Kidney glomerular epithelial cell (primary cell): ENCODE measurements around the gene ZNF846.
"Not testable (repeated sequence)": the region's sequence is repeated elsewhere in the genome, so short reads cannot be mapped to it uniquely, and the experiment has no call there.

ENCODE experiments used
- DNase-seq: peaks from one replicate; lab custom pipeline; 2025; lab: John Stamatoyannopoulos, UW

ZNF846 gene

GRCh38 chr19:9784163-9784496 lies 15.6 kb upstream of the ZNF846 start:
- not testable (repeated sequence) for DNase-seq

- DNase-seq = no peak
These were observed 13.8 kb upstream of the ZNF846 start for GRCh38 chr19:9782338-9782737.

DNA sequence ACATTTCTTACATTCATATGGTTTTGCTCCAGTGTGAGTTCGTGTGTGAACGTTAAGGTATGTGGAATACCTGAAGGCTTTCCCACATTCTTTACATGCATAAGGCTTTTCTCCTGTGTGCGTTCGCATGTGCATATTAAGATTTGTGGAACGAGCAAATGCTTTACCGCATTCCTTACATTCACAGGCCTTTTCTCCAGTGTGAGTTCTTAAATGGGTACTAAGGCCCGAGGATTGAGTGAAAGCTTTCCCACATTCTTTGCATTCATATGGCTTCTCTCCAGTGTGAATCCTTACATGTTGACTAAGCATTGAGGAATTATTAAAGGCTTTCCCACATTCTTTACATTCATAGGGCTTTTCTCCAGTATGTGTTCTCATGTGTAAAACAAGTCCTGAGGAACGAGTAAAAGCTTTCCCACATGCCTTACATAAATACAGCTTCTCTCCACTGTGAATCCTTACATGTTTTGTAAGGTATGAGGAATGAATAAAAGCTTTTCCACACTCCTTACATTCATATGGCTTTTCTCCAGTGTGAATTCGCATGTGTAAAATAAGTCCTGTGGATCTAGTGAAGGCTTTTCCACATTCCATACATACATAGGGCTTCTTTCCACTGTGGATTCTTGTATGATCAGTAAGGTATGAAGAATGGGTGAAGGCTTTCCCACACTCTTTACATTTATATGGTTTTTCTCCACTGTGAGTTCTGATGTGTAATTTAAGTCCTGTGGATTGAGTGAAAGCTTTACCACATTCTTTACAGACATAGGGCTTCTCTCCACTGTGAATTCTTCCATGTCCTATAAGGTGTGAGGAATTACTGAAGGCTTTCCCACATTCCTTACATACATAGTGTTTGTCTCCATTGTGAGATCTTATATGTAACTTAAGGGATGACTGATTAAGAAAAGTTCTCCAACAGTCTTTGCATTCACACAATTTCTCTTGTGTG lies 10.7 kb downstream of the ZNF846 start:
- no peak for DNase-seq

DNA sequence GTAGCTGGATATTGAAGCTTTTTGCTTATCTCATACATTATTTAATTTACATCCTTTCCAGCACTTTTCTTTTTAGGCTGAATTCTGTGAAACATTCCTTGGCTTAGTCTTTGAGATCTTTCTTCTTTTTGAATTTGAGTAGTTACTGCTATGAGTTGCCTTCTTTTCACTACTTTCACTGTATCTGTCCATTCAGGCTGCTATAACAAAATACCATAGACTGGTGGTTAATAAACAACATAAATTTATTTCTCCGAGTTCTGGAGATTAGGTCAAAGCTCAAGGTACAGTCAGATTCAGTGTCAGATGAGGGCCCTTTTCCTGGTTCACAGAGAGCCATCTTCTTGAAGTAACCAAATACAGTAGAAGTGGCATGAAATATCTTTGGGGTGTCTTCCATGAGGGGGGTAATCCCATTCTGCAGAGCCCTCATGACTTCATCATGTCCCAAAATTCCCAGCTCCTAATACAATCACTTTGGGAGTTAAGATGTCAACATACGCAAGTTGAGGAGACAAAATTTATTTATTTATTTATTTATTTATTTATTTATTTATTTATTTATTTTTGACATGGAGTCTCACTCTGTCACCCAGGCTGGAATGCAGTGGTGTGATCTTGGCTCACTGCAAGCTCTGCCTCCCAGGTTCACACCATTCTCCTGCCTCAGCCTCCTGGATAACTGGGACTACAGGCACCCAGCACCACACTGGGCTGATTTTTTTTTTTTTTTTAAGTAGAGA lies 15.7 kb downstream of the ZNF846 start:
- no peak for DNase-seq

DNA sequence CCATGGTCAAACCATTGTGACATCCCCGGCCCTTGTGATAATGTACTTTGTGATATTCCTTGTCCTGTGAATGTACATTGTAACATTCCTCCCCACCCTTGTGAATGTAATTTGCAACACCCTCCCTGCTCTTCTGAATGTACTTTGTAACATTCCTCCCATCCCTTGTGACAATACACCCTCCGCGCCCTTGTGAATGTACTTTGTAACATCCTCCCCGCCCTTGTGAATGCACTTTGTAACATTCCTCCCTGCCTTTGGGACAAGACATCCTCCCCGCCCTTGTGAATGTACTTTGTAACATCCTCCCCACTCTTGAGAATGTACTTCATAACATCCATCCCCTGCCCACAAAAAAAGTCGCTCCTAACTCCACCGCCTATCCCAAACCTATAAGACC lies 17.1 kb downstream of the ZNF846 start:
- DNase-seq = no peak

DNA sequence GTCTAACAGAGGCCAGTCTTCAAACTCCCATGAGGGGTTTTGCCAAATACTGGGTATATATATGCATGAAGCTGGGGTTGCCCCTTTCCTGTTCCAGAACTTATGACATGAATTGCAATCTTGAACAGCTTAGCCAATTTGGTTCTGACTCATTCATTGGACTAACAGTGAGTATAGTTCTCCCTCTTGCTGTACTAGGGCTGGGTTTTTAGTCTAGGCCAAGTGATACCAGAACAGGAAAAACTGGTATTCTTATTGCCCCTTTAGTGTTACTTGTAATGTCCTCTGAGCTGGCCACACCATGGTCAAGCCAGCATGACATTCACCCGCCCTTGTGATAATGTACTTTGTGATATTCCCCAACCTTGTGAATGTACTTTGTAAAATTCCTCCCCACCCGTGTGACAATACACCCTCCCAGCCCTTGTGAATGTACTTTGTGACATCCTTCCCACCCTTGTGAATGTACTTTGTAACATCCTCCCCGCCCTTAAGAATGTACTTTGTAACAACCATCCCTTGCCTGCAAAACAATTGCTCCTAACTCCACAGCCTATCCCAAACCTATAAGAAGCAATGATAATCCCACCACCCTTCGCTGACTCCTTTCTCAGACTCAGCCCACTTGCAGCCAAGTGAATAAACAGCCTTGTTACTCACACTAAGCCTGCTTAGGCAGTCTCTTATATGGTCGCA lies 26.9 kb downstream of the ZNF846 start:
- no peak for DNase-seq

DNA sequence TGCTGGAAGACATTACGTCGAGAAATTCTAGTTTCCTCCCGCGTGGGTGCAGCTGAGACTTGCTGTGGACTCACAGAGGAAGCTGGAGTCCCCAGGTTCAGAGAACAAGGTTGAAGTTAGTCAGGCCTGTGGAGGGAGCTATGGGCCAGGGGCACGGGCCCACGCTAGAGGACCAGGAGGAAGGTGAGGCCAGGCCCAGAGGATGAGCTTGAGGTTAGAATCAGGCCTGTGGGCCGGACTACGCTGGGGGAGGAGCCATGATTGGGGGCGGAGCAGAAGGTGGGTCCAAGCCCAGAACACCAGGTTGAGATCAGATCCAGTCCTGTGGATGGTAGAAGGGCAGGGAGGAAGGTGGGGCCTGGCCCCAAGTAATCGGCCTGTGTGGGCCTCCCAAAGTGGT lies 32.6 kb downstream of the ZNF846 start:
- no peak for DNase-seq

DNA sequence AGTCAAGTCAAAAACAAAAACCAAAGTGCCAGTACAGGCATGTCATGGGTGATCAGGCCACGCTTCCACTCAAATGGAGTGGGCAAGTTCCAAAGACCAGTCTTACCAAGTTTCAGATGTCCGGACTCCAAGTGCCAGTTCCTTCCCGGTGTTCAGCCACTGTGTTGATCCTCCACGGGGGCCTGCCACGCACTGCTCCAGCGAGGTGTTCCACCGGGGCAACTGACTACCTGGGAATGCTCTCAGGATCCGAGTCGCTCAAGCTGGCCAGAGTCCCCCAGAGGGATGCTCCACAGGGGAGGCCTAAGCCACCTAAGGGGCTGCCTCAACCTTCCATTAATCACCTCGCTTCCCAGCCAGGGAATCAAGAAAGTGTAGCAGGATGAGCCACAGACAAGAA lies 38.5 kb downstream of the ZNF846 start:
- DNase-seq = not testable (repeated sequence)

- no peak for DNase-seq
These were observed 39.4 kb downstream of the ZNF846 start for GRCh38 chr19:9729162-9729561.

DNA sequence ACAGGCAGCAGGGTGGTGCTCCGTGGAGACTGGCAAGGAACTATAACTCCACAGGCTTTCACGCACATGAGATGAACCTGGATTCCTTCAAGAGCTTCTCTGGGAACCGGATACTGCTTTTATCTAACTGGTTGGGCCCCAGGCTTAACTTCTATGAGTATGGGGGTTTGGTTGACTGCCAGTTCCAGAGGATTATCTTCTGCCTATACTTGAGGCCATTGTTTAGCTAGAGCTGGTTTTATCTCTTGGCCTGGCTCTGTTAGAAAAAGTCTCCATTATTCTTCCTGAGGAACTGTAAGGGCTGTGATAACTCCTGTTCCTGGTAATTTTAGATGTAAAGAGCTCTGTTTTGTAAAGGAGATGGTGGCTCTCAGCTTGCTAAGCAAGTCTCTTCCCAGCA lies 40.9 kb downstream of the ZNF846 start:
- DNase-seq = no peak

- not testable (repeated sequence) for DNase-seq
These were observed 42.9 kb downstream of the ZNF846 start for GRCh38 chr19:9725508-9726201.

DNA sequence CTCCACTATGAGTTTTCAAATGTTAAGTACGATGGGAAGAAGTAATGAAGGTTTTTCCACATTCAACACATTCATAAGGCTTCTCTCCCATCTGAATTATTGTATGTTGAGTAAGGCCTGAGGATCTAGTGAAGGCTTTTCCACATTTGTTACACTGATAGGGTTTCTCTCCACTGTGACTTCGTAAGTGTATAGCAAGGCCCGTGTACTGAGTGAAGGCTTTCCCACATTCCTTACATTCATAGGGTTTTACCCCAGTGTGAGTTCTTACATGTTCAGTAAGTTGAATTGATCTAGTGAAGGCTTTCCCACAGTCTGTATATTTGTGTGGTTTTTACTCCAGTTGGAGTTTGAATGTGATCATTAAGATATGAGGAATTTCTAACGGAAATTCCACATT lies 44.4 kb downstream of the ZNF846 start:
- DNase-seq = no peak

DNA sequence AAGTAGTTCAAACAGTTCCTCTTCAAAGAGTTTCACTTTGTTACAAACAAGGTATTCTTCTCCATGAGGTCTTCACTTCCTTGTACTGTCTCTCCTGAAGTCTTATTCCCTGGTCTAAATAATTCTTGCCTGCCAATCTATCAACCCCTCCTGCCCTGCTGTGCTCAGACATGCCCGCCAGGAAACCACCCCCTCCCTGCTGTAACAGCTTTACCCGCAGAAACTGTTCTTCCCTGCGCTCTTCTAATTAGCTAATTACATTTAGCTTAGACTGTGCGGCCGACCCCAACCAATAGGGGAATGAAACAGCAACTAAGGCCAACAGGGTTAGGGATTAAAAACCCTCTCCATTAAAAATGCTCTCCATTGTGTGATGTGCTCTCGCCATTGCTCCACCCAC lies 46.7 kb downstream of the ZNF846 start:
- DNase-seq = no peak

- no peak for DNase-seq
These were observed 48.0 kb downstream of the ZNF846 start for GRCh38 chr19:9720541-9720940.

- no peak for DNase-seq
These were observed 56.7 kb downstream of the ZNF846 start for GRCh38 chr19:9711815-9712214.

DNA sequence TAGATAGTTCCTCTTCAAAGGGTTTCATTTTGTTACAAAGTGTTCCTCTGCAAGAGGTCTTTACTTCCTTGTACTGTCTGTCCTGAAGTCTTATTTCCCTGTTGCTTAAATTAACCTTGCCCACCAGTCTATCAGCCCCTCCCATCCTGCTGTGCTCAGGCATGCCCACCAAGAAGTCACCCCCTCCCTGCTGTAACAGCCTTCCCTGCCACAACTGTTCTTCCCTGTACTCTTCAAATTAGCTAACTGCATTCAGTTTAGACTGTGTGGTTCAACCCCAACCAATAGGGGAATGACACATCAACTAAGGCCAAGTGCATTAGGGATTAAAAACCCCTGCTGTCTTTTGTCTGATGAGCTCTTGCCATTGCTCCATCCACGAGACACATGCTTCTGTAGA lies 59.2 kb downstream of the ZNF846 start:
- DNase-seq = no peak

DNA sequence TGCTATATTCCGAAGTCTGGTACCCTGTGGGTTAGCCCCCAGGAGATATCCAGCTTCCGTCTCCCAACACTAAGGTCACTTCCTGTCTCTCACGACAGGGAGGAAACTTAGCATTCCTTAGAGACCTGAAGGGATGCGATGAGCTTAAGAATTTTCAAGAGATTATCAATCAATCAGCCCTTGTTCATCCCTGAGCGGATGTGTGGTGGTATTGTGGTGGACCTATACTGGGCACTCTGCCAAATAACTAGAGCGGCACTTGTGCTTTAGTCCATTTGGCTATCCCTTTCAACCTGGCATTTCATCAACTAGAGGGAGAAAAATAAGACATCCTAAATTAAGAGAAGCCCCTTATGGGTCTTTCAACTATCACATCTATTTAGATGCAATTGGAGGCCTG lies 62.7 kb downstream of the ZNF846 start:
- DNase-seq = no peak

DNA sequence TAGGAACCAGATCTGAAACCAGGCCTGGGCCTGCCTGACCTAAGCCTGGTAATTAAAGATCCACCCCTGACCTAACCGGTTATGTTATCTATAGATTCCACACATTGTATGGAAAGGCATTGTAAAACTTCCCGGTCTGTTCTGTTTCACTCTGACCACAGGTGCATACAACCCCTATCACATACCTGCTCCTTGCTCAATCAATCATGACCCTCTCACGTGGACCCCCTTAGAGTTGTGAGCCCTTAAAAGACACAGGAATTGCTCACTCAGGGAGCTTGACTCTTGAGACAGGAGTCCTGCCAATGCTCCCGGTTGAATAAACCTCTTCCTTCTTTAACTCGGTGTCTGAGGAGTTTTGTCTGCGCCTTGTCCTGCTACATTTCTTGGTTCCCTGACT lies 66.4 kb downstream of the ZNF846 start:
- DNase-seq = no peak
